Neuronal stem cell (in vitro differentiated cells): ENCODE data around the gene OTP.

ENCODE experiments used
- DNase-seq: peaks from one replicate; pipeline ENCODE4 v3.0.0-alpha.2; 2013; ENCODE audit warnings: low spot score
- H2AFZ ChIP-seq: one replicate; pipeline ENCODE4 v1.6.1; 2013; ENCODE audit warnings: mild to moderate bottlenecking, low read length, inconsistent platforms
- H2AK5ac ChIP-seq: 2 replicates; pipeline ENCODE4 v1.6.1; 2013; ENCODE audit warnings: low read depth, mild to moderate bottlenecking, inconsistent platforms, low read length, moderate library complexity, mixed read lengths
- H2BK120ac ChIP-seq: 2 replicates; pipeline ENCODE4 v1.6.1; 2013; ENCODE audit warnings: low read depth, mild to moderate bottlenecking, inconsistent platforms, low read length, moderate library complexity, mixed read lengths
- H2BK12ac ChIP-seq: one replicate; pipeline ENCODE4 v1.6.1; 2013; ENCODE audit warnings: low read length, inconsistent platforms
- H2BK15ac ChIP-seq: 2 replicates; pipeline ENCODE4 v1.6.1; 2013; ENCODE audit warnings: mild to moderate bottlenecking, low read length, inconsistent platforms, mixed read lengths
- H2BK5ac ChIP-seq: one replicate; pipeline ENCODE4 v1.6.1; 2013; ENCODE audit warnings: inconsistent platforms, mild to moderate bottlenecking, low read length, moderate library complexity
- H3K14ac ChIP-seq: one replicate; pipeline ENCODE4 v1.6.1; 2013; ENCODE audit warnings: low read length, inconsistent platforms
- H3K18ac ChIP-seq: 2 replicates; pipeline ENCODE4 v1.6.1; 2013; ENCODE audit warnings: low read length, inconsistent platforms
- H3K23ac ChIP-seq: 2 replicates; pipeline ENCODE4 v1.6.1; 2013; ENCODE audit warnings: low read depth, mild to moderate bottlenecking, mixed read lengths, low read length, inconsistent platforms; ENCODE audit not compliant: poor library complexity
- H3K27ac ChIP-seq: replicated peaks from 3 replicates; pipeline ENCODE4 v1.5.1; 2013; ENCODE audit warnings: low read length, inconsistent platforms
- H3K27me3 ChIP-seq, 3 experiments: 2 replicates each; pipeline ENCODE4 v1.6.1; 2013; ENCODE audit warnings: low read length in 3 of 3, mild to moderate bottlenecking in 2 of 3, inconsistent platforms in 1 of 3, low read depth in 1 of 3, mixed read lengths in 1 of 3, moderate library complexity in 1 of 3; ENCODE audit not compliant: control insufficient read depth in 3 of 3, insufficient read depth in 3 of 3
- H3K36me3 ChIP-seq, 2 donors: replicated peaks in 1 of 2; 2 replicates each; pipeline ENCODE4 v1.6.1; 2013; ENCODE audit warnings: low read length in 2 of 2; ENCODE audit not compliant: control insufficient read depth in 2 of 2, insufficient read depth in 2 of 2
- H3K4ac ChIP-seq: 2 replicates; pipeline ENCODE4 v1.6.1; 2013; ENCODE audit warnings: inconsistent platforms, mild to moderate bottlenecking, low read length, moderate library complexity
- H3K4me1 ChIP-seq, 2 donors: 1 replicate in 1 of 2; 2 replicates in 1 of 2; pipeline ENCODE4 v1.6.1; 2013; ENCODE audit warnings: low read length in 2 of 2, low read depth in 1 of 2; ENCODE audit not compliant: control insufficient read depth in 2 of 2, insufficient read depth in 1 of 2
- H3K4me2 ChIP-seq: one replicate; pipeline ENCODE4 v1.6.1; 2013; ENCODE audit warnings: mild to moderate bottlenecking, low read length, inconsistent platforms; ENCODE audit not compliant: insufficient read depth, poor library complexity, severe bottlenecking
- H3K4me3 ChIP-seq, 2 donors: 2 replicates each; pipeline ENCODE4 v1.5.1; 2013; ENCODE audit warnings: low read length in 2 of 2, mild to moderate bottlenecking in 2 of 2, inconsistent platforms in 1 of 2, moderate library complexity in 1 of 2
- H3K79me1 ChIP-seq: one replicate; pipeline ENCODE4 v1.6.1; 2013; ENCODE audit warnings: low read depth, mild to moderate bottlenecking, inconsistent platforms, low read length, moderate library complexity
- H3K9ac ChIP-seq: one replicate; pipeline ENCODE4 v1.6.1; 2013; ENCODE audit warnings: mild to moderate bottlenecking, low read depth, low read length, inconsistent platforms; ENCODE audit not compliant: poor library complexity
- H3K9me3 ChIP-seq, 2 donors: replicated peaks in 1 of 2; 2 replicates each; pipeline versions ENCODE3 to v1.6.1; 2013; ENCODE audit warnings: low read length in 2 of 2, mild to moderate bottlenecking in 2 of 2, inconsistent platforms in 1 of 2, low read depth in 1 of 2, mixed read lengths in 1 of 2, moderate library complexity in 1 of 2; ENCODE audit not compliant: control insufficient read depth in 2 of 2, insufficient read depth in 1 of 2
- H4K8ac ChIP-seq: one replicate; pipeline ENCODE4 v1.6.1; 2013; ENCODE audit warnings: low read depth, mild to moderate bottlenecking, inconsistent platforms, low read length, moderate library complexity
- H4K91ac ChIP-seq: one replicate; pipeline ENCODE4 v1.6.1; 2013; ENCODE audit warnings: low read length, low read depth, mild to moderate bottlenecking, inconsistent platforms; ENCODE audit not compliant: poor library complexity
- WGBS, 2 donors: extraction: QIAGEN DNeasy Blood & Tissue Kit; methylation state at CpG; one replicate each; pipeline ENCODE4 v1.1.7; 2013; ENCODE audit warnings: missing lambda C conversion rate in 2 of 2, mixed read lengths in 1 of 2; ENCODE audit not compliant: insufficient read length in 2 of 2, insufficient replicate concordance in 1 of 2; ENCODE audit errors: extremely low coverage in 2 of 2; 5-methylcytosine and 5-hydroxymethylcytosine counted together

Gene OTP

GRCh38 chr5:77663090-77663863 is 24.8 kb upstream of the OTP start:
- Histone ChIP-seq H3K23ac (no peak overlapping the region), H4K8ac (no peak overlapping the region), H3K36me3 (no peaks in the 10 kb centered on the region), H3K9ac (no peak overlapping the region), H3K79me1 (no peaks in the 10 kb centered on the region), H3K27ac (no peak overlapping the region), H4K91ac (no peak overlapping the region), H2AFZ (no peak overlapping the region), H2BK5ac (no peak overlapping the region), H3K4me1 (peaks cover 0 to 2% of the 10 kb centered on the region in 2 donors), H3K14ac (no peak overlapping the region), H3K27me3 (peaks cover 0 to 59% (median 0%) of the 10 kb centered on the region in 3 experiments), H3K4me3 (no peak overlapping the region), H3K18ac (no peak overlapping the region), H2BK15ac (no peak overlapping the region), H3K4me2 (no peak overlapping the region), H2BK12ac (no peak overlapping the region), H3K4ac (no peak overlapping the region), H2AK5ac (no peak overlapping the region), H2BK120ac (no peak overlapping the region), H3K9me3 (no peaks in the 10 kb centered on the region)
- no CpG with 5 or more reads among the region's 7 CpGs for WGBS, 2 donors
- DNase-seq, result no peak

- Histone ChIP-seq H3K18ac (no peak overlapping the region), H3K36me3 (no peaks in the 10 kb centered on the region), H3K9me3 (no peaks in the 10 kb centered on the region), H3K23ac (no peak overlapping the region), H2BK120ac (no peak overlapping the region), H3K4ac (no peak overlapping the region), H3K4me3 (no peak overlapping the region), H2BK15ac (no peak overlapping the region), H2BK5ac (no peak overlapping the region), H2AFZ (no peak overlapping the region), H2AK5ac (no peak overlapping the region), H3K79me1 (no peaks in the 10 kb centered on the region), H3K27ac (no peak overlapping the region), H2BK12ac (no peak overlapping the region), H4K8ac (no peak overlapping the region), H4K91ac (no peak overlapping the region), H3K14ac (no peak overlapping the region), H3K4me1 (peaks cover 0 to 2% of the 10 kb centered on the region in 2 donors), H3K4me2 (no peak overlapping the region), H3K27me3 (peaks cover 0 to 60% (median 0%) of the 10 kb centered on the region in 3 experiments), H3K9ac (no peak overlapping the region)
- no peak for DNase-seq
These were observed 24.1 kb upstream of the OTP start for GRCh38 chr5:77662635-77663034.

- no peak overlapping the region for H4K8ac ChIP-seq
- no peak overlapping the region for H3K4me2 ChIP-seq
- H2AFZ ChIP-seq, result no peak overlapping the region
- H3K4me3 ChIP-seq, result no peak overlapping the region
- no peaks in the 10 kb centered on the region for H3K36me3 ChIP-seq
- H2AK5ac ChIP-seq, result no peak overlapping the region
- H3K27ac ChIP-seq, result no peak overlapping the region
- H3K14ac ChIP-seq, result no peak overlapping the region
- no peaks in the 10 kb centered on the region for H3K9me3 ChIP-seq
- H2BK5ac ChIP-seq, result no peak overlapping the region
- H3K23ac ChIP-seq, result no peak overlapping the region
- no peak overlapping the region for H3K18ac ChIP-seq
- H3K9ac ChIP-seq, result no peak overlapping the region
- peaks cover 0 to 60% (median 0%) of the 10 kb centered on the region in 3 experiments for H3K27me3 ChIP-seq
- no peak for DNase-seq
- no peak overlapping the region for H2BK15ac ChIP-seq
- no peak overlapping the region for H2BK12ac ChIP-seq
- H3K4me1 ChIP-seq, result no peaks in the 10 kb centered on the region
- no peak overlapping the region for H2BK120ac ChIP-seq
- no peaks in the 10 kb centered on the region for H3K79me1 ChIP-seq
- H4K91ac ChIP-seq, result no peak overlapping the region
- H3K4ac ChIP-seq, result no peak overlapping the region
These were observed 20.1 kb upstream of the OTP start for GRCh38 chr5:77658662-77659061.

GRCh38 chr5:77651343-77651742 is 12.8 kb upstream of the OTP start:
- Histone ChIP-seq H4K8ac (no peak overlapping the region), H2BK120ac (no peak overlapping the region), H3K27ac (no peak overlapping the region), H3K4me1 (no peaks in the 10 kb centered on the region), H3K79me1 (no peaks in the 10 kb centered on the region), H3K36me3 (no peaks in the 10 kb centered on the region), H3K4me3 (no peak overlapping the region), H3K23ac (no peak overlapping the region), H3K9ac (no peak overlapping the region), H2BK15ac (no peak overlapping the region), H3K14ac (no peak overlapping the region), H3K9me3 (peaks cover 0 to 1% of the 10 kb centered on the region in 2 donors), H3K27me3 (peaks cover 0 to 86% (median 1%) of the 10 kb centered on the region in 3 experiments), H2AFZ (no peak overlapping the region), H2AK5ac (no peak overlapping the region), H2BK5ac (no peak overlapping the region), H3K4me2 (no peak overlapping the region), H3K18ac (no peak overlapping the region), H3K4ac (no peak overlapping the region), H4K91ac (no peak overlapping the region), H2BK12ac (no peak overlapping the region)
- WGBS, 2 donors, result no CpG with 5 or more reads among the region's 2 CpGs
- no peak for DNase-seq
